Measurements from ENCODE around the gene ANTXR2.

- no peak for TF ChIP-seq SNRNP70 (IDR thresholded peaks at IDR 0.05; ENCODE audit: low read depth, low read length)
- no peak for TF ChIP-seq ZNF160 (CRISPR knock-in tag; IDR thresholded peaks at IDR 0.05)
- no peak for TF ChIP-seq REST (IDR thresholded peaks at IDR 0.05; ENCODE audit: borderline replicate concordance in 1 of 2, low read depth in 1 of 2, low read length in 2 of 2)
- TF ChIP-seq POLR2AphosphoS5 (IDR thresholded peaks at IDR 0.05; ENCODE audit: low read depth, low read length), result no peak
- TF ChIP-seq TRIM24 (CRISPR knock-in tag; IDR thresholded peaks at IDR 0.05), result no peak
- TF ChIP-seq MAX (IDR thresholded peaks at IDR 0.05), result no peak
- no peak for TF ChIP-seq POLR2A (IDR thresholded peaks at IDR 0.05; ENCODE audit: insufficient read depth in 1 of 2, low read depth in 2 of 2, low read length in 2 of 2)
These were observed 62.7 kb downstream of the ANTXR2 start for GRCh38 chr4:80010316-80010715.

All from HepG2 (cell line).